ENCODE data around the gene CACNG5.

Gene CACNG5

GRCh38 chr17:66789093-66789492 lies 45.8 kb upstream of the CACNG5 start:
- no peaks in the 10 kb centered on the region; the same call in 1 of the 2 replicates for H3K4me1 ChIP-seq (ENCODE audit: control insufficient read depth, insufficient read depth, low read length)
- H3K36me3 ChIP-seq (ENCODE audit: control insufficient read depth in 2 of 2, insufficient read depth in 1 of 2, low read length in 2 of 2) = peaks cover 0 to 21% of the 10 kb centered on the region in 2 experiments; a peak in 1 of 3 replicates
- POLR2A ChIA-PET = no interaction called here
- no peaks in the 10 kb centered on the region for H3K9me3 ChIP-seq (ENCODE audit: control insufficient read depth, insufficient read depth, low read depth, low read length)
- no peak overlapping the region for H3K27ac ChIP-seq (ENCODE audit: extremely low read depth, low read depth, low read length)
- no peak overlapping the region for H3K4me3 ChIP-seq (ENCODE audit: low read depth, low read length)
- CTCF ChIA-PET = no interaction called here
- TF ChIP-seq ZNF26 (tag by site-specific recombination; IDR thresholded peaks at IDR 0.05) = no peak

- no peak overlapping the region for H3K4me3 ChIP-seq (ENCODE audit: low read depth, low read length)
- POLR2A ChIA-PET = interaction anchor here (0.5 kb wide), 1 partner anchor 187 kb away, joined by 3 read pairs; no protein-coding TSS in a partner anchor
Measured at GRCh38 chr17:66789961-66790437, 44.9 kb upstream of the CACNG5 start.

GRCh38 chr17:66790501-66791061 lies 44.3 kb upstream of the CACNG5 start:
- Histone ChIP-seq H3K4me3 (ENCODE audit: low read depth, low read length) (no peak overlapping the region), H3K36me3 (ENCODE audit: control insufficient read depth in 2 of 2, insufficient read depth in 1 of 2, low read length in 2 of 2) (peaks cover 0 to 21% of the 10 kb centered on the region in 2 experiments; a peak in 1 of 3 replicates), H3K4me1 (ENCODE audit: control insufficient read depth, insufficient read depth, low read length) (no peaks in the 10 kb centered on the region), H3K27ac (ENCODE audit: extremely low read depth, low read depth, low read length) (no peak overlapping the region), H3K9me3 (ENCODE audit: control insufficient read depth, insufficient read depth, low read depth, low read length) (no peaks in the 10 kb centered on the region)
- ChIA-PET CTCF (interaction anchor here (0.6 kb wide), 1 partner anchor 252 kb away, joined by 3 read pairs; no protein-coding TSS in a partner anchor), POLR2A (no interaction called here)
- TF ChIP-seq ZSCAN4 (tag by site-specific recombination; IDR thresholded peaks at IDR 0.05) (no peak), ZNF248 (tag by site-specific recombination; IDR thresholded peaks at IDR 0.05) (no peak), OSR2 (tag by site-specific recombination; IDR thresholded peaks at IDR 0.05) (no peak), ZNF555 (tag by site-specific recombination; conservative IDR thresholded peaks at IDR 0.05) (no peak), ZNF473 (tag by site-specific recombination; IDR thresholded peaks at IDR 0.05) (no peak), ZXDB (tag by site-specific recombination; IDR thresholded peaks at IDR 0.05) (no peak), ZNF280C (tag by site-specific recombination; IDR thresholded peaks at IDR 0.05) (no peak), ZNF140 (tag by site-specific recombination; IDR thresholded peaks at IDR 0.05) (no peak)

More at GRCh38 chr17:66789961-66790437, 44.9 kb upstream of the CACNG5 start:
- H3K4me1 ChIP-seq (ENCODE audit: control insufficient read depth, insufficient read depth, low read length) = no peaks in the 10 kb centered on the region; the same call in 1 of the 2 replicates
- no peak for TF ChIP-seq ZNF10 (tag by site-specific recombination; IDR thresholded peaks at IDR 0.05)
- TF ChIP-seq ZBTB8A (tag by site-specific recombination; IDR thresholded peaks at IDR 0.05) = no peak
- TF ChIP-seq ZEB2 (tag by site-specific recombination; IDR thresholded peaks at IDR 0.05) = no peak
- no peak for TF ChIP-seq ZNF24 (tag by site-specific recombination; IDR thresholded peaks at IDR 0.05)
- H3K36me3 ChIP-seq (ENCODE audit: control insufficient read depth in 2 of 2, insufficient read depth in 1 of 2, low read length in 2 of 2) = peaks cover 0 to 21% of the 10 kb centered on the region in 2 experiments; a peak in 1 of 3 replicates
- H3K9me3 ChIP-seq (ENCODE audit: control insufficient read depth, insufficient read depth, low read depth, low read length) = no peaks in the 10 kb centered on the region
- H3K27ac ChIP-seq (ENCODE audit: extremely low read depth, low read depth, low read length) = no peak overlapping the region
- CTCF ChIA-PET = no interaction called here
